ENCODE measurements around the gene GCNT1.

GRCh38 chr9:76464706-76465105 lies 5.7 kb downstream of the GCNT1 start:
- TF ChIP-seq EZH2 (IDR thresholded peaks at IDR 0.05; ENCODE audit: low read length, unreplicated experiment) (no peak), CTCF (conservative IDR thresholded peaks at IDR 0.05; ENCODE audit: low read depth, low read length) (no peak)

Data from PC-3 (cell line).